ENCODE measurements around the gene PTBP1. TPM values are rescaled to one million over a fixed set of nuclear protein-coding genes. Genes with fewer than 3 reads are reported as not detected.

The PTBP1 gene
- total RNA-seq (2016; rRNA removed; fragmentation: Illumina TruSeq; extraction: Trizol) (188 and 195 TPM in 2 replicates), polyA plus RNA-seq (2011; rRNA removed) (288 and 314 TPM in 2 replicates), polyA minus RNA-seq (2011; rRNA and poly(A)+ RNA removed; ENCODE audit: low replicate concordance) (302 and 434 TPM in 2 replicates), Bru-seq, nascent RNA (percentile 95 among the genes with signal in this experiment), BruChase-seq, experiment 1, labeled RNA remaining after a 6-hour chase (percentile 99 among the genes with signal in this experiment), BruChase-seq, experiment 2, labeled RNA remaining after a 2-hour chase (percentile 99 among the genes with signal in this experiment)
- 49.8 and 51.1 TPM in 2 replicates for total RNA-seq (2016; cell fraction: cytosol; rRNA removed; fragmentation: Illumina TruSeq; extraction: Trizol; ENCODE audit: low read depth)
- 161 and 198 TPM in 2 replicates for total RNA-seq (2016; cell fraction: insoluble cytoplasmic fraction; rRNA removed; fragmentation: Illumina TruSeq; extraction: Trizol)
- 106 and 109 TPM in 2 replicates for total RNA-seq (2016; cell fraction: membrane; rRNA removed; fragmentation: Illumina TruSeq; extraction: Trizol)
- 117 and 125 TPM in 2 replicates for total RNA-seq (2016; cell fraction: nucleus; rRNA removed; fragmentation: Illumina TruSeq; extraction: Trizol)
- 80.5 and 107 TPM in 2 replicates for polyA plus RNA-seq (2011; cell fraction: cytosol; rRNA removed)
- 339 and 475 TPM in 2 replicates for polyA plus RNA-seq (2011; cell fraction: nucleus; rRNA removed)
- 291 and 347 TPM in 2 replicates for polyA plus RNA-seq (2012)
- polyA plus RNA-seq (2016; cell fraction: cytosol; fragmentation: Illumina TruSeq; extraction: Trizol; ENCODE audit: low read depth), result 51.1 and 55.1 TPM in 2 replicates
- 208 and 235 TPM in 2 replicates for polyA plus RNA-seq (2016; cell fraction: insoluble cytoplasmic fraction; fragmentation: Illumina TruSeq; extraction: Trizol; ENCODE audit: low read depth)
- 112 TPM in 2 replicates for polyA plus RNA-seq (2016; cell fraction: membrane; fragmentation: Illumina TruSeq; extraction: Trizol; ENCODE audit: low read depth)
- 264 and 280 TPM in 2 replicates for polyA plus RNA-seq (2016; cell fraction: nucleus; fragmentation: Illumina TruSeq; extraction: Trizol; ENCODE audit: insufficient read depth, low read depth)
- 155 and 182 TPM in 2 replicates for polyA minus RNA-seq (2011; cell fraction: cytosol; rRNA and poly(A)+ RNA removed)
- 142 and 164 TPM in 2 replicates for polyA minus RNA-seq (2011; cell fraction: nucleus; rRNA and poly(A)+ RNA removed)
- long read RNA-seq, experiment 1, transcript PTBP1-203 (15 exons, 3,598 nt), result major isoform, 28 of 122 reads
- long read RNA-seq, experiment 1, transcript PTBP1-201 (14 exons, 3,155 nt), result minor isoform, 8 of 122 reads
- long read RNA-seq, experiment 1, partial matches to known transcripts, result 68 of 122 reads
- long read RNA-seq, experiment 1, other reads (novel, unspliced or antisense), result 14 of 122 reads
- long read RNA-seq, experiment 2, transcript PTBP1-206 (4 exons, 1,217 nt), result major isoform, 7 of 769 reads
- long read RNA-seq, experiment 2, partial matches to known transcripts, result 89 of 769 reads
- long read RNA-seq, experiment 2, other reads (novel, unspliced or antisense), result 668 of 769 reads

GRCh38 chr19:796692-797527 lies at the start of gene PTBP1:
Gene PTBP1, plus strand, starts transcription at chr19:797452. Its CDS starts 46 bp downstream, at chr19:797498.
- in situ Hi-C loops (cut with HindIII; ENCODE audit: extremely low pct_ligation_motif_present, low pct_unique_long_range_greater_than_20kb), result no loop called here
- ATAC-seq, result peak; percentile 66
- Histone ChIP-seq H3K36me3 (replicated peaks in 1 of 2; ENCODE audit: control insufficient read depth in 1 of 2, insufficient read depth in 2 of 2, low read length in 2 of 2) (peaks cover 10 to 19% of the 10 kb centered on the region in 2 experiments; a peak in 4 of 5 replicates), H4K20me1 (ENCODE audit: insufficient read depth, low read length) (peaks cover 38% of the 10 kb centered on the region), H2AFZ (ENCODE audit: low read length) (no peak within 1 kb of the TSS), H3K4me2 (ENCODE audit: low read depth, low read length) (peak within 1 kb of the TSS; percentile 89), H3K4me3 (replicated peaks in 1 of 3; ENCODE audit: insufficient read depth in 1 of 3, low read depth in 2 of 3, low read length in 3 of 3) (peak within 1 kb of the TSS; percentile 85 to 96 (median 96)), H3K27me3 (ENCODE audit: control insufficient read depth in 1 of 2, insufficient read depth in 2 of 2, low read length in 2 of 2) (no peaks in the 10 kb centered on the region; a peak in 1 of 5 replicates), H3K9me3 (ENCODE audit: low read length) (no peaks in the 10 kb centered on the region), H3K4me1 (ENCODE audit: insufficient read depth, low read length) (peaks cover 69% of the 10 kb centered on the region), H3K9ac (ENCODE audit: insufficient read depth, low read depth, low read length) (peak within 1 kb of the TSS; percentile 99), H3K79me2 (ENCODE audit: insufficient read depth, low read length) (peaks cover 40% of the 10 kb centered on the region), H3K27ac (ENCODE audit: extremely low read length, insufficient read depth, low read length) (peak within 1 kb of the TSS; percentile 97)
- no TSS peak for BruUV-seq (replicated peaks)
- FAIRE-seq, result peak; percentile 99
- 2% methylated on average over 26 of the region's 83 CpGs for WGBS (ENCODE audit: low lambda C conversion rate)
- DNase-seq (ENCODE audit: low spot score), result peak; percentile 99
- intact Hi-C loops (cut with micrococcal nuclease; ENCODE audit: unreplicated experiment), result no loop called here
- CTCF ChIA-PET (ENCODE audit: low intra/inter-chr PET ratio, low total read pairs), result no interaction called here
- POLR2A ChIA-PET, result interaction anchor here (0.6 to 1.9 kb wide), 7 partner anchors 13 to 229 kb away, joined by 3 to 10 read pairs (median 6); partner anchors contain the start of genes CNN2, PRTN3 and WDR18
- no peak for TF ChIP-seq RFX5 (IDR thresholded peaks at IDR 0.05; ENCODE audit: low read depth, low read length)
- peak; percentile 84 for TF ChIP-seq MED8 (CRISPR knock-in tag; IDR thresholded peaks at IDR 0.05; ENCODE audit: insufficient replicate concordance)
- TF ChIP-seq ZC3H13 (CRISPR knock-in tag; IDR thresholded peaks at IDR 0.05), result peak; percentile 56; the same call in 1 of the 2 replicates
- TF ChIP-seq MTF1 (CRISPR knock-in tag; IDR thresholded peaks at IDR 0.05), result no peak
- TF ChIP-seq GLMP (CRISPR knock-in tag; IDR thresholded peaks at IDR 0.05; ENCODE audit: borderline replicate concordance), result no peak
- TF ChIP-seq NR3C1 (CRISPR knock-in tag; IDR thresholded peaks at IDR 0.05), result no peak
- peak; percentile 53; the same call in 1 of the 2 replicates for TF ChIP-seq RFXAP (CRISPR knock-in tag; IDR thresholded peaks at IDR 0.05; ENCODE audit: borderline replicate concordance)
